CD4-positive, alpha-beta T cell (primary cell): ENCODE results near the gene HIGD1C. TPM values are rescaled to one million over a fixed set of nuclear protein-coding genes. Genes with fewer than 3 reads are reported as not detected.

Experiments
- ATAC-seq: fragments of 200-7000 bp; cut with Tn5 transposase; one replicate; pipeline ENCODE4 v1.10.0; 2022; ENCODE audit warnings: mild to moderate bottlenecking; ENCODE audit not compliant: poor library complexity
- CTCF ChIA-PET: fragments of 350-600 bp; sonication (Branson Sonifier 250); formaldehyde crosslinking; loops from one replicate; lab custom pipeline; 2021; ENCODE audit warnings: antibody characterized with exemption, inconsistent platforms; lab: Charles Lee
- POLR2A ChIA-PET: fragments of 350-600 bp; sonication (Branson Sonifier 250); formaldehyde crosslinking; loops from one replicate; lab custom pipeline; 2021; ENCODE audit warnings: antibody characterized with exemption, inconsistent platforms; lab: Charles Lee
- DNase-seq, 14 experiments: peaks; one replicate each; pipeline ENCODE4 v3.0.0-alpha.2; 2013 to 2020; ENCODE audit warnings: mixed read lengths in 2 of 14
- H3K27ac ChIP-seq, 2 donors: one replicate each; pipeline versions ENCODE4 v1.5.1 to v1.7.0; 2013; ENCODE audit warnings: low read length in 2 of 2, low read depth in 1 of 2, mild to moderate bottlenecking in 1 of 2
- H3K27me3 ChIP-seq, 2 experiments: 1 replicate in 1 of 2; 2 replicates in 1 of 2; pipeline versions ENCODE4 v1.6.1 to v1.7.0; 2013; ENCODE audit warnings: low read length in 2 of 2, control low read depth in 1 of 2, mild to moderate bottlenecking in 1 of 2, moderate library complexity in 1 of 2; ENCODE audit not compliant: insufficient read depth in 2 of 2, control insufficient read depth in 1 of 2
- H3K36me3 ChIP-seq: one replicate; pipeline ENCODE4 v1.6.1; 2013; ENCODE audit warnings: low read length, control low read depth; ENCODE audit not compliant: insufficient read depth
- H3K4me1 ChIP-seq: one replicate; pipeline ENCODE4 v1.6.1; 2013; ENCODE audit warnings: low read length, control low read depth; ENCODE audit not compliant: insufficient read depth
- H3K4me3 ChIP-seq: one replicate; pipeline ENCODE4 v1.5.1; 2013; ENCODE audit warnings: mild to moderate bottlenecking, low read length, moderate library complexity
- H3K9me3 ChIP-seq, 2 experiments: 1 replicate in 1 of 2; 2 replicates in 1 of 2; pipeline versions ENCODE4 v1.6.1 to v1.7.0; 2013; ENCODE audit warnings: low read length in 2 of 2, mild to moderate bottlenecking in 2 of 2, control low read depth in 1 of 2, moderate library complexity in 1 of 2; ENCODE audit not compliant: control insufficient read depth in 1 of 2, insufficient read depth in 1 of 2
- H3K27ac Mint-ChIP-seq: one replicate; pipeline ENCODE4 v1.8.0; 2020; ENCODE audit warnings: mixed read lengths
- H3K27me3 Mint-ChIP-seq: one replicate; pipeline ENCODE4 v1.8.0; 2021; ENCODE audit warnings: mixed read lengths
- H3K36me3 Mint-ChIP-seq: one replicate; pipeline ENCODE4 v1.8.0; 2021; ENCODE audit warnings: low read depth, mixed read lengths
- H3K4me1 Mint-ChIP-seq: one replicate; pipeline ENCODE4 v1.8.0; 2021; ENCODE audit warnings: low read depth, mixed read lengths
- H3K4me3 Mint-ChIP-seq: one replicate; pipeline ENCODE4 v1.8.0; 2020; ENCODE audit warnings: mild to moderate bottlenecking, mixed read lengths
- H3K9me3 Mint-ChIP-seq: one replicate; pipeline ENCODE4 v1.8.0; 2020; ENCODE audit warnings: mixed read lengths
- intact Hi-C, 2 experiments: fragments of 100-400 bp; cut with DNase I in 1 of 2; cut with micrococcal nuclease in 1 of 2; formaldehyde crosslinking; loops; one replicate each; pipeline versions ENCODE4 v1.15.1 to v1.9.0; 2023 to 2025; cut with DNase I, micrococcal nuclease
- total RNA-seq, 174 experiments: library from RNA in 2 of 174; stranded (reverse) in 2 of 174; gene quantifications; one replicate each; pipeline ENCODE4 v1.2.3 and lab custom pipeline; 2021 to 2026
- TF ChIP-seq, protein P1 (sequence below): fragments of 200-600 bp; IDR thresholded peaks from one replicate; pipeline ENCODE4 v1.8.0; 2022; ENCODE audit warnings: antibody characterized with exemption, mild to moderate bottlenecking

Gene HIGD1C
- total RNA-seq, 2 experiments from 2014 or later = not detected

DNA sequence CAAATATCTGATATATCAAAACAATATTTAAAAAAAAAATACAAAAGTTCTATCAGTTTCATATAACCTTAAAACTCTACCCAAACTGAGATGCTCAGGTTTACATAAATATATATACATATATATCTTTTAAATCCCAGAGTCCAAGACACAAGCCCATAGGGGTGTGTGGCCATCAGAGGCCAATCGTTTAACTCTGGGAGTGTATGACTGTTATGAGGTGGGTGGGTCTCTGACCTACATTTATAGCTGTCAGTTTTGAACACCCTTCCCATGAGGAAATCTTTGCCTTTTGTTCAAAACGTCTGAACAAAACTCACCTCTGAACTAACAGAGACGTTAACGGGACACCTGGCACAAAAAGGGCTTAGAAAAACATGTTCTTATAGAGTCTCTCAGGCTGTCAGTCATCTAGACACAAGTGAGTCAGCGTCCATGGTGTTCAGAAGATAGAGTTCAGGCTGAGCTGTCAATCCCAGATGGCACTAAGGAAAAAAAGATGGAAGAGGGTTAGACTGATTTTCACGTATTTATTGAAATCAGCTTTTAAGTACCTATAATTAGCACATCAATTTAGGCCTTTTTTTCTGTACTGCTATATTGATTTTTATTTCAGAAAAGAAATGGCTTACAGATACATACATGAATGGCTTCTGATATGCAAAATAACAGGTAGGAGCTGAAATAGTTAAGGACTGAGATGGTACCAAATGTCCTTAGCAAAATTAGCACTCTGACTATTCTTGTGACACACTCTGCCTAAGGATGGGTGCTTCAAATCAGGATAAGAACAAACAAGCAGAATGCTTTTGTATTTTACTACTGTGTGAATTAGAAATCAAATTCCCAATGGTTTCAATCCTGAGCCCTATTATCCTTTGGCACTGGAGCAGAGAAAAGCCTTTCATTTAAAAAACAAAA lies 29.2 kb downstream of the HIGD1C start:
- peaks cover 6% of the 10 kb centered on the region for H3K4me1 Mint-ChIP-seq
- Histone ChIP-seq H3K36me3 (peaks cover 16% of the 10 kb centered on the region), H3K27ac (no peak overlapping the region), H3K27me3 (no peaks in the 10 kb centered on the region), H3K9me3 (no peaks in the 10 kb centered on the region), H3K4me1 (peaks cover 3% of the 10 kb centered on the region), H3K4me3 (no peak overlapping the region)
- DNase-seq = no peak
- peaks cover 37% of the 10 kb centered on the region for H3K36me3 Mint-ChIP-seq
- no peaks in the 10 kb centered on the region for H3K27me3 Mint-ChIP-seq
- H3K27ac Mint-ChIP-seq = no peak overlapping the region
- no peak for ATAC-seq
- no peaks in the 10 kb centered on the region for H3K9me3 Mint-ChIP-seq
- TF ChIP-seq, protein P1, sequence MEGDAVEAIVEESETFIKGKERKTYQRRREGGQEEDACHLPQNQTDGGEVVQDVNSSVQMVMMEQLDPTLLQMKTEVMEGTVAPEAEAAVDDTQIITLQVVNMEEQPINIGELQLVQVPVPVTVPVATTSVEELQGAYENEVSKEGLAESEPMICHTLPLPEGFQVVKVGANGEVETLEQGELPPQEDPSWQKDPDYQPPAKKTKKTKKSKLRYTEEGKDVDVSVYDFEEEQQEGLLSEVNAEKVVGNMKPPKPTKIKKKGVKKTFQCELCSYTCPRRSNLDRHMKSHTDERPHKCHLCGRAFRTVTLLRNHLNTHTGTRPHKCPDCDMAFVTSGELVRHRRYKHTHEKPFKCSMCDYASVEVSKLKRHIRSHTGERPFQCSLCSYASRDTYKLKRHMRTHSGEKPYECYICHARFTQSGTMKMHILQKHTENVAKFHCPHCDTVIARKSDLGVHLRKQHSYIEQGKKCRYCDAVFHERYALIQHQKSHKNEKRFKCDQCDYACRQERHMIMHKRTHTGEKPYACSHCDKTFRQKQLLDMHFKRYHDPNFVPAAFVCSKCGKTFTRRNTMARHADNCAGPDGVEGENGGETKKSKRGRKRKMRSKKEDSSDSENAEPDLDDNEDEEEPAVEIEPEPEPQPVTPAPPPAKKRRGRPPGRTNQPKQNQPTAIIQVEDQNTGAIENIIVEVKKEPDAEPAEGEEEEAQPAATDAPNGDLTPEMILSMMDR = no peak
- H3K4me3 Mint-ChIP-seq = no peak overlapping the region
- POLR2A ChIA-PET = interaction anchor here (0.6 kb wide), 1 partner anchor 213 kb away, joined by 3 read pairs; no protein-coding TSS in a partner anchor
- CTCF ChIA-PET = interaction anchor here (0.8 kb wide), 1 partner anchor 8 kb away, joined by 3 read pairs; no protein-coding TSS in a partner anchor
- intact Hi-C loops = loop anchor here in 1 of 2 experiments (5.0 kb wide), 1 partner anchor 1174 kb away; no protein-coding TSS in a partner anchor

DNA sequence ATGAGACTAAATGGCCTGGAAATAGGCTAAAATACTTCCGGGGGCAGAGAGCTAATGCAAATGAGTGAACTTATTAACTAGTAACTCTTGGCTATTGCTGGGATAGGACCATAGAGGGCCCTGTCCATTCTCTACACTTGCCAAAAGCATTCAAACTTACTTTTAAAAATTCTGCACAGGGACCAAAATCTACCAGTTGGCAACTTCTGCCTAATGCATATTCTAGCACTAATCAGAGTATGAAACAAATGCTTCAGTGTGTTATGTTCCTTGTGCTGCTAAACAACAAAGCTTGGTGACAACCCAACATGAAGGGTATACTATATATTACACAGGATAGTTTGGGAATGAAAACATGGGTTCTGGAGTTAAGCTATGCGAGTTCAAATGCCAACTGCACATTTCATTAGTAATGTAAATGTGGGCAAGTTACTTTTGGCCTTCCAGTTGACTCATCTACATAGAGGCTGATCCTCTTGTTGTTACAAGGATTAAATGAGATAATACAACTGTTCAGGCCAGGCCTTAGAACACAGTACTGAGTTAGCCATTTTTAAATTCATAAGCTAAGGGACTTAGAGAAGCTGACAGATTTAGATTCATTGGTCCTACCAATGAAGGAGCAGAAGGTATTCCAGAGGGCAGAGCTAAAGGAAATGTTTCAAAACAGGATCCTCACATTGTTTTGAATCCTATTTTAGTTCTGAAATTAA lies 32.4 kb downstream of the HIGD1C start:
- intact Hi-C loops = loop anchor here in 1 of 2 experiments (5.0 kb wide), 1 partner anchor 1177 kb away; no protein-coding TSS in a partner anchor
- no peaks in the 10 kb centered on the region for H3K27me3 ChIP-seq
- POLR2A ChIA-PET = interaction anchor here (3.6 kb wide), 1 partner anchor 220 kb away, joined by 17 read pairs; no protein-coding TSS in a partner anchor
- no peak overlapping the region for H3K27ac ChIP-seq
- no peak overlapping the region for H3K4me3 ChIP-seq
- H3K4me3 Mint-ChIP-seq = no peak overlapping the region
- H3K4me1 ChIP-seq = peaks cover 3% of the 10 kb centered on the region
- TF ChIP-seq, protein P1 = no peak
- H3K9me3 ChIP-seq = no peaks in the 10 kb centered on the region
- H3K4me1 Mint-ChIP-seq = peaks cover 9% of the 10 kb centered on the region
- ATAC-seq (no peak), DNase-seq (no peak)
- CTCF ChIA-PET = interaction anchor here (0.8 to 1.5 kb wide), 2 partner anchors 24 to 220 kb away, joined by 3 to 5 read pairs; no protein-coding TSS in a partner anchor
- H3K9me3 Mint-ChIP-seq = no peaks in the 10 kb centered on the region
- H3K36me3 ChIP-seq = peaks cover 33% of the 10 kb centered on the region
- H3K27ac Mint-ChIP-seq = peak overlapping the region; percentile 59
- H3K36me3 Mint-ChIP-seq = peaks cover 49% of the 10 kb centered on the region
- H3K27me3 Mint-ChIP-seq = no peaks in the 10 kb centered on the region

DNA sequence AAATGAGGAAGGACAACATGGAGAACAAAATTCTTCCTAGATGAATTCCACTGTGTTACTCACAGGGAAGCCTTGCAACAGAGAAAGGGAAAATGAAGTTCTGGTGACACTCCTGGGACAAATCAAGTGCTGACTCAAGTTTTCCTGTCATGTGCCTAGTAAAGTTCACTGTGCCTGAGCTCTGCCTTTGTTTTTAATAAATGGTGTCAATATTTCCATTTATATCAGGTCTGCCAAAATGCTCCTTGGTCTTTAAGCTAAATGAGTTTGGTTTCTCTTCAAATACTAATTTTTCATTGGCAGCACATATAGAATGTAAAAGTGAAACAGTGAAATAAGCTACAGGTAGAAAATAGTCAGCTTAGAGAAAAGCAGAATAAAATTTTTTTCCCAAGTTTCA lies 33.0 kb downstream of the HIGD1C start:
- no peaks in the 10 kb centered on the region for H3K27me3 ChIP-seq
- H3K9me3 Mint-ChIP-seq = no peaks in the 10 kb centered on the region
- no peaks in the 10 kb centered on the region for H3K9me3 ChIP-seq
- peaks cover 49% of the 10 kb centered on the region for H3K36me3 Mint-ChIP-seq
- H3K27ac Mint-ChIP-seq = peak overlapping the region; percentile 59
- H3K4me3 Mint-ChIP-seq = no peak overlapping the region
- peaks cover 9% of the 10 kb centered on the region for H3K4me1 Mint-ChIP-seq
- H3K4me3 ChIP-seq = no peak overlapping the region
- no peak overlapping the region for H3K27ac ChIP-seq
- ChIA-PET POLR2A (interaction anchor here (3.6 kb wide), 1 partner anchor 220 kb away, joined by 17 read pairs; no protein-coding TSS in a partner anchor), CTCF (interaction anchor here (0.8 to 1.5 kb wide), 2 partner anchors 24 to 220 kb away, joined by 3 to 5 read pairs; no protein-coding TSS in a partner anchor)
- intact Hi-C loops = no loop called here
- peaks cover 35% of the 10 kb centered on the region for H3K36me3 ChIP-seq
- TF ChIP-seq, protein P1 = no peak
- no peaks in the 10 kb centered on the region for H3K27me3 Mint-ChIP-seq
- DNase-seq = no peak
- ATAC-seq = no peak
- no peaks in the 10 kb centered on the region for H3K4me1 ChIP-seq
